HPDE6-E6E7 (cell line): ENCODE data around the gene SFRP2.
A peak's percentile ranks its signal among the peaks of the same experiment; 100 is the strongest.

ENCODE experiments used
- DNase-seq: peaks from one replicate; pipeline ENCODE4 v3.0.0; 2011; ENCODE audit warnings: missing footprints; ENCODE audit errors: extremely low spot score

The SFRP2 gene

DNA sequence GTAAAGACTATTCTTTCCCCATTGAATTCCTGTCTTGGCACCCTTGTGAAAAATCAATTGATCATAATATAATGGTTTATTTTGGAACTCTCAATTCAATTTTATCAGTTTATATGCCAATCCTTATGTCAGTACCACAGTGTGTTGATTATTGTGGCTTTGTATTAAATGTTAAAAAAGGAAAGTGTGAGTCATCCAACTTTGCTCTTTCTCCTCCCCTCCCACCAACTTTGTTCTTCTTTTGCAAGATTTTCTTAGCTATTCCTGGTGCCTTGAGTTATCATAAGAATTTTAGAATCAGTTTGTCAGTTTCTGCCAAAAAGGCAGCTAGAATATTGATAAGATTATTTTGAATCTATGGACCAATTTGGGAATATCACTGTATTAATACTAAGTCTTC, 17.8 kb downstream of the SFRP2 start:
- DNase-seq: no peak

GRCh38 chr4:153766758-153767157, 22.1 kb downstream of the SFRP2 start:
- DNase-seq: no peak

DNA sequence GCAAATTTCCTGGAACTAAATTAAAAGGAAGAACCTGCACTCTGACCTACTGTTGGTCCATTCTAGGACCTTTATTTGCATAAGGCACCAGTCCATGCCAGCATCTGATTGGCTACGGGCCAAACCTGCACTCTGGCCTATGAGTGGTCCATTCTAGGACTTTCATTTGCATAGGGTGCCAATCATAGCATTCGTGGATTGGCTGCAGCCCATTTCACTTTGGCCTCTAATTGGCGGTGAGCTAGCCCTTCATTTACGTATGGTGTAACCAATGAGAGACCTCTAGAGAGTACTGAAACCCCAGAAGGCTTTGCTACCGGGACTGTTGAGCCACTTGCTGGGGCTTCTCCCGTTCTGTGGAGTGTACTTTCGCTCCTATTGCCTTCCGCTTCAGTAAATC, 23.0 kb downstream of the SFRP2 start:
- DNase-seq: no peak

DNA sequence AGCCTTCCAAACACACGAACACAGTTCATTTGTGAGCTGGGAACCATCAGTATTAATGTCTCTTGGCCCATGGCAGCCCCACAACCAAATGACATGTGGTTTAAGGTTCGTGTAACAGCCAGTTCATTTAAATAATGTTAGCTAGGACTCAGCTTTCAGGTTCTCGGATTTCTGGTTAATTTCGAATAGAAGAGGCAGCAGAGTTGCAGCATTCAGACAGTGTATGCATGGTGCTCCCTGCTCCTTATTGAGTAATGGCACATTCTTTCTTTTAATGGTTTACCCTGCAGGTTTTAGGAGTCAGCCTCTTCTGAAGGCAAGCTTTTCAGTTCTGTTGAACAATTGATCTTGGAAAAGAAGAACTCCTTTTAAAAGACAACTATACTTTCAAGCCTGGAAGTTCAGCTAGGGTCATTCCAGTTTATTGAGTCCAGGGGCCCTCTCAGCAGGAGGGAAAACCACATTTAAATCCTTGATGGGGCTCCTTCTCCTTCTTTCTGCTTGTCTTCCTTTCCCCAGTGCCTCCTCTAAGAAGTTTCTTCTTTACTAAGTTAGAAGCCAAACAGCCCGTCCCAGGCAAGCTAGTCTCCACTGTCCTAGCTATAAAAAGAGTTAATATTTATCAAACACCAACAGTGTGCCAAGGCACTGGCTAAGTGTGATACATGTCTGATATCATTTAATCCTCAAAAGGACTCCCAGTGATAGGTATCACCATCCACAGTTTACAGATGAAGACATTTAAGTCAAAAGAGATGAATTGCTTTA, 24.1 kb downstream of the SFRP2 start:
- DNase-seq: no peak

DNA sequence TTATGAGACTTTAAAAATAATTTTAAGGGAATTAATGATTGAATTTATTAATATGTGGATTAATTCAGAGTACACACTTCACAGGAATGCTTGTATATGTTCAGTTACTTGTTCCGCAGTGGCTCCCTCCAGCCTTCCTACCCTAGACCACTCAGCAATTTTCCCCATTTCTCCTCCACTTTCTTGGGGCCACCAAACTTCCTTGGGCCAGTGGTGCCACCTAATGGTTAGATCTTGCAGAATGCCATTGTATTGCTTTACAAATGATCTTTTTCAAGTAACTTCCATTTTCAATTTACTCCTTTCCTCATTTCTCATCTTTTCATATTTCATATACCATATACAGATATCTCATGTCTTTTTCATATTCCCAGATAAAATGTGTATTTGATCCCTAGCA, 25.5 kb downstream of the SFRP2 start:
- DNase-seq: no peak

- no peak for DNase-seq
Measured at GRCh38 chr4:153759407-153760316, 29.2 kb downstream of the SFRP2 start, which contains the start of gene RNF175. TSS of gene RNF175 (minus strand) at chr4:153760024. CDS start at chr4:153759862, 162 bp downstream.

DNA sequence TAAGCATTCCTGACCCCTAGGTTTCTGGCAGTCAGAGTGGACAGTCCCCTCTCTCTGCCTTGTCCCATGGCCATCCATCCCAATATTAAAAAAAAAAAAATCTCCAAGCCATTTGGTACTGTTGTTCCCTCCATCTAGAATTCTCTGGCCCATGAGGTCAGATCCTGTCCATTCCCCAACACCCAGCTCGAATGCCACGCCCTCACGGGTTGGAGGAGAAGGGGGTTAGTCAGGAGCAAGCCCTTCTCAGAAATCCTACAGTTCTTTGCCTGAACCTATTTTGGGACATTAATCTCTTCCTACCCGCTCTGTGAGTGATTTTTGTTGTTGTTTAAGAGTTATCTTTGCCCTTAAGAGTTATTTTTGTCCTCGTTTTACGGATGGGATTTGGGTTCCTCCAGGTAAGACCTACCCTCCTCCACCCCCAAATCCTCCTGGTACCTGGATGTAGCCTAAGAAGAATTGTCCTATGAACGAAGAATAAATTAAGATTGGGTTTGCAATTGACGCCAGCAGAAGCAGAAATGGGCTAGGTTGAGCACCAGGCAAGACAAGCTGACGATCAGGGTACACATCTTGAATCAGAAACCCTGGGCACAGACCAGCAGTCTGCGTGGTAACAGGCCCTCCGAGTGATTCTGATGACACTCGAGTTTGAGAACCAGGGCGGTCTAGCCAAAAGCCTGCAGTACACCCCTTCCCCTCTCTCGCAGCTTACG, 30.0 kb downstream of the SFRP2 start:
- DNase-seq: no peak

GRCh38 chr4:153758136-153758535, 30.7 kb downstream of the SFRP2 start:
- no peak for DNase-seq

DNA sequence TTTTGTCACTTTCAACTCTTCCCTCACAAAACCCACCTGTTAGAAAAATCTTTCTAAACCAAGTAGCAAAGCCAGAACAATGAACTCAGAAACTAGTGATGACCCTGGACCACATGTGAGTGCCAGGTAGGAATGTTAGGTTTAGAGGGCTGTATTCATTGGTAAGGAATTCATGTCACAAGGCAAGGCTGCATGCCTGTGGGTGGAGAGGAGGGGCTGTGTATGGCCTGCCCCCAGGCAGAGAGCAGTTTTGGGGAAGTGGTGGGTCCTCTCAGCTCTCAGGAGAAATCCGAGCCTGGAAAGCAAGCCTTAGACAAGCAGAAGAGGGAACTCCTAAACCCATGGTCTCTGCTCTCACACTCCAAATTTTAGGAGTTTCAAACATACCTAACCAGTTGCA, 31.5 kb downstream of the SFRP2 start:
- DNase-seq: no peak

DNA sequence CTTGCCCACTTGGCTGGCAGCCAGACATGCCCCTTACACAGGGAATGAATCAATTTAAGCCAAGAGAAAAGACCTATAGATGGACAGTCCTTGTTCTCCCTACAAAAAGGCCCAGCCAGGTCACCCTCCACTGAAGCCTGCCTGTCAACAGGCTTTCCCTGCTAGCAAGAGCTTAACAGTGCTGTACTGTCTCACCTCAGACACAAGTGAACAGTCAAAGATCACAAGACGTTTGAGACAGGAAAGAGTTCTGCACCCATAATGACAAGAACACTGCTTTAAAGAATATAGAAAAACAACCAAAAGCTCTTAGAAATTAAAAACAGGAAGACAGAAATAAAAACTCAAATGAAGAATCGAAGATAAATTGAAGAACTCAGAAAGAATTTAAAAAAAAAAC, 33.7 kb downstream of the SFRP2 start:
- DNase-seq: no peak

DNA sequence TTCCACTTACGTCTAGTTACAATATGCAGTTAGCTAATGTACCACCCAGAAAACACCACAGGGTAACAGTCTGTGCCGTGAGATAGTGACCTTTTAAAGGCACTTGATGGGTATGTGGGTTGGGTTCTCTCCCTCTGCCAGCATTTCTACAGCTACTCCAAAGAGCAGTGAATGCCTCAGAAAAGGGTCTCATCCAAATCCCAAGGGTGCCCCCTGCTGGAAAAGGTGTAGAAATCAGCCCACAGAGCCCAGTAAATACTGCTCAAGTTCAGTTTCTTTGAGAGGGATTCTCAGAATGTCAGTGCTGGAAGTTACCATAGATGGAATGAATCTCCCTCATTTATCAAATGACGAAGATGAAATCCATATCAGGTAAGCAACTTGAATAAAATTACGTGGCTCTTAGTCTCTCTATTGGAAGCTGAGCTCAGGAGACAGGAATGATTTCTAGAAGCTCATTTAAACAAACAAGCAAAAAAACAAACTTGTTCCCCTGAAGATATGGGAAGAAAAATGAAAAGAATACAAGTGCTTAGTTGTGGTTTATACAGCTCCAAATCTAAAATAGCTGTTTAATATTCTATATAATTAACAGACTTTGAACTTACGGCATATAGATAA, 38.6 kb downstream of the SFRP2 start:
- peak; percentile 42 for DNase-seq

DNA sequence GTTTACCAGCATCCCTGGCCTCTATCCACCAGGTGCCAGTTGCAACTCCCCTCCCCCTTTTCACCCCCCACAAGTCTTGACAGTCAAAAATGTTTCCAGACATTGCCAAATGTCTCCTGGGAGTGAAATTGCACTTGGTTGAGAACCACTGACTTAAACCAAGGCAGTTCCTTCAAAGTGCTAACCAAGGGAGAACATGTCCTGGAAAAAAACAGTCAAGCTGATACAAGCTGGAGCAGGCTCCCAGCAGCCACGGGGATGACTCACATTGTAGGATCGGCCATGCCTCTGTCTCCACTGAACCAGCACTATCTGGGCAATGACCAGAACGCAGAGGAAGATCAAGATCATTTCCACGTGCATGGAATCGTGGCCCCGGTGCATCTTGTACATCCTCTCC, 40.5 kb downstream of the SFRP2 start:
- DNase-seq: peak; percentile 86

GRCh38 chr4:153747406-153747955, 41.4 kb downstream of the SFRP2 start:
- no peak for DNase-seq

DNA sequence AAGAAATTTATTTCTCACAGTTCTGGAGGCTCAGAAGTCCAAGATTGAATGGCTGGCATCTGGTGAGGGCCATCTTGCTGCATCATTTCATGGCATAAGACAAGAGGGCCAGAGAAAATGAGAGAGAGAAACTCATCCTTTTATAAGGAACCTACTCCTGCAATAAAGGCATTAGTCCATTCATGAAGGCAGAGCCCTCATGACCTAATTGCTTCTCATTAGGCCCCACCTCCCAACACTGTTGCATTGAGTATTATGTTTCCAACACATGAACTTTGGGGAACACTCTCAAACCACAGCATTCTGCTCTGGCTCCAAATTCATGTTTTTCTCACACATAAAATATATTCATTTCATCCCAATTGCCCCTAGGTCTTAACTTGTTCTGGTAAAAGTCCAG, 43.2 kb downstream of the SFRP2 start:
- DNase-seq: no peak

DNA sequence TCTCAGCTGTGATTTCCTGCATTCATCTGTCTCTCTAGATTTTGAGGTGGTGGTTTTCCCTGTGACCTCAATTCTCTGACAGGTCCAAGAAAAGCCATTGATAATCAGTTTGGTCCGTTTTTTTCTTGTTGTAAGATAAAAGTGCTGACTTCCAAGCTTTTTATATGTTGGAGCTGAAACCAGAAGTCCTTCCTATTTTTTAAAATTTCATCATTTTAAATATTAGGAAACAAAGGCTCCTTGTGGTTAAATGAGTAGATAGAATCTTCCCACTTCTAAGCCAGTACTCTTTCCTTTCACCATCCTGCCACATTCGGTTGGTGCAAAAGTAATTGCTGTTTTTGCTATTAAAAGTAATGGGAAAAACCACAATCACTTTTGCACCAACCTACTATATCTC, 47.3 kb downstream of the SFRP2 start:
- no peak for DNase-seq

GRCh38 chr4:153735906-153736461, 52.9 kb downstream of the SFRP2 start:
- DNase-seq: no peak

DNA sequence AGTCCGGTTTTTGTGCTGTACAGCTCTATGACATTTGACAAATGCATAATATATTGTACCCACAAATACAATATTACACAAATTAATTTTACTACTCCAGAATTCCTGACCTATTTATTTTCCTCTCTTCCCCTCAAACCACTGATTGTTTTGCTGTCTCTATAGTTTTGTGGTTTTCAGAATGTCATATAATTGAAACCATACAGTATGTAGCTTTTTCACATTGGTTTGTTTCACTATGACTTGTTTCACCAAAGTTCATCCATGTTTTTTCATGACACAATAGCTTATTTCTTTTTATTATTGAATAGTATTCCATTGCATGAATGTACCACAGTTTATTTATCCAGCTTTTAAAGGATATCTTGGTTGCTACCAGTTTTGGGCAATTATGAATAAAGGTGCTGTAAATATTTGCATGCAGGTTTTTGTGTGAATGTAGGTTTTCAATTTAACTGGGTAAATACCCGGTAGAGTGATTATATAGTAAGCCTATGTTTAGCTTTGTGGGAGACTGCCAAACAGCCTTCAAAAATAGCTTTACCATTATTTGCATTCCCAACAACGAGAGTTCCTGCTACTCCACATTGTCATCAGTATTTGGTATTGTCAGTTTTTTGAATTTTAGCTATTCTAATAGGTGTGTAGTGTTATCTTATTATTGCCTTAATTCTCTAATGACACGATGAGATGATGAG, 55.0 kb downstream of the SFRP2 start:
- DNase-seq: no peak

- peak; percentile 55 for DNase-seq
Measured at GRCh38 chr4:153731239-153731638, 57.6 kb downstream of the SFRP2 start.
